Smooth muscle cell (in vitro differentiated cells): Measurements from ENCODE around the gene SELP. TPM values are rescaled to one million over a fixed set of nuclear protein-coding genes. Genes with fewer than 3 reads are reported as not detected.
"Not testable (repeated sequence)": the region's sequence is repeated elsewhere in the genome, so short reads cannot be mapped to it uniquely, and the experiment has no call there.

ENCODE experiments used
- DNase-seq: peaks from one replicate; lab custom pipeline; 2025; ENCODE audit not compliant: unreplicated experiment; lab: John Stamatoyannopoulos, UW
- H2AFZ ChIP-seq: fragments of 200-600 bp; sonication (generic); 2 replicates; pipeline ENCODE4 v1.6.0; 2016; ENCODE audit warnings: antibody characterized with exemption, low read depth, mild to moderate bottlenecking
- H3F3A ChIP-seq: fragments of 200-600 bp; sonication (generic); 2 replicates; pipeline ENCODE4 v1.6.0; 2017; ENCODE audit warnings: antibody characterized with exemption, low read depth
- H3K27ac ChIP-seq: fragments of 200-600 bp; sonication (generic); 2 replicates; pipeline ENCODE4 v1.5.1; 2016; ENCODE audit warnings: low read depth, mild to moderate bottlenecking
- H3K27me3 ChIP-seq: fragments of 200-600 bp; sonication (generic); 2 replicates; pipeline ENCODE4 v1.6.1; 2016; ENCODE audit warnings: low read depth, mild to moderate bottlenecking
- H3K36me3 ChIP-seq: fragments of 200-600 bp; sonication (generic); 2 replicates; pipeline ENCODE4 v1.5.1; 2016; ENCODE audit warnings: low read depth
- H3K4me1 ChIP-seq: fragments of 200-600 bp; sonication (generic); 2 replicates; pipeline ENCODE4 v1.5.1; 2016; ENCODE audit warnings: low read depth
- H3K4me2 ChIP-seq: fragments of 200-600 bp; sonication (generic); 2 replicates; pipeline ENCODE4 v1.6.0; 2016; ENCODE audit warnings: mild to moderate bottlenecking
- H3K4me3 ChIP-seq: fragments of 200-600 bp; sonication (generic); 2 replicates; pipeline ENCODE4 v1.5.1; 2016; ENCODE audit warnings: mild to moderate bottlenecking
- H3K79me2 ChIP-seq: fragments of 200-600 bp; sonication (generic); 2 replicates; pipeline ENCODE4 v1.6.0; 2016; ENCODE audit warnings: low read depth, mild to moderate bottlenecking
- H3K9ac ChIP-seq: fragments of 200-600 bp; sonication (generic); 2 replicates; pipeline ENCODE4 v1.6.0; 2016; ENCODE audit warnings: low read depth
- H3K9me3 ChIP-seq: fragments of 200-600 bp; sonication (generic); replicated peaks from 2 replicates; pipeline ENCODE4 v1.5.1; 2016; ENCODE audit warnings: low read depth
- H4K20me1 ChIP-seq: fragments of 200-600 bp; sonication (generic); 2 replicates; pipeline ENCODE4 v1.6.0; 2016; ENCODE audit warnings: low read depth
- CTCF ChIP-seq: fragments of 200-600 bp; sonication (generic); IDR thresholded peaks from 2 replicates; pipeline ENCODE4 v1.5.1; 2017; ENCODE audit warnings: borderline replicate concordance, mild to moderate bottlenecking, antibody characterized with exemption; ENCODE audit not compliant: insufficient read depth, poor library complexity, severe bottlenecking
- WGBS: methylation state at CpG from one replicate; pipeline ENCODE4 v1.1.7; 2016; ENCODE audit warnings: low lambda C conversion rate; 5-methylcytosine and 5-hydroxymethylcytosine counted together
- polyA plus RNA-seq: library from polyadenylated mRNA; unstranded; fragments of >200 nt; fragmentation: Nextera tagmentation; extraction: Ambion mirVana; gene quantifications from 2 replicates; pipeline ENCODE4 v1.2.1, GENCODE V29; 2016
- total RNA-seq: library from RNA; depleted of rRNA; stranded (reverse); fragments of >200 nt; gene quantifications from 2 replicates; pipeline ENCODE4 v1.2.3, GENCODE V29; 2014

SELP gene
- total and polyA plus RNA-seq, 2 experiments from 2014 or later: not detected

- not testable (repeated sequence) for H3K4me2 ChIP-seq, H3K4me3 ChIP-seq, H2AFZ ChIP-seq, DNase-seq, H3K4me1 ChIP-seq, H4K20me1 ChIP-seq, H3K9ac ChIP-seq, H3K27ac ChIP-seq, H3K36me3 ChIP-seq, H3F3A ChIP-seq, H3K9me3 ChIP-seq, H3K79me2 ChIP-seq, H3K27me3 ChIP-seq
- whole genome bisulfite sequencing: 97% methylated on average over 22 of the region's 28 CpGs
These were observed 38.0 kb upstream of the SELP start for GRCh38 chr1:169667699-169668596.

DNA sequence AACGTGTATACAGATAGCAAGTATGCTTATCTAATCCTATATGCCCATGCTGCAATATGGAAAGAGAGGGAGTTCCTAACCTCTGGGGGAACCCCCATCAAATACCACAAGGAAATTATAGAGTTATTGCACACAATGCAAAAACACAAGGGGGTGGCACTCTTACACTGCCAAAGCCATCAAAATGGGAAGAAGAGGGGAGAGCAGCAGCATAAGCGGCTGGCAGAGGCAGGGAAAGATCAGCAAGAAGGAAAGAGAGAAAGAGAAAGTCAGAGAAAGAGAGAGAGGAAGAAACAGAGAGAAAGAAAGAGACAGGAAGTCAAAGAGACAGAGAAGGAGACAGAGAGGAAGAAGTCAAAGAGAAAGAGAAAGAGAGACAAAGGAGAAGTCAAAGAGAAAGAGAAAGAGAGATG lies 37.3 kb upstream of the SELP start:
- 88% methylated on average over 2 of the region's 2 CpGs for WGBS
- H3K9me3 ChIP-seq, H3K9ac ChIP-seq, H3K4me2 ChIP-seq, H3K27me3 ChIP-seq, H3K4me1 ChIP-seq, H4K20me1 ChIP-seq, H3K79me2 ChIP-seq, H2AFZ ChIP-seq, H3K27ac ChIP-seq, H3K36me3 ChIP-seq, DNase-seq, H3K4me3 ChIP-seq, H3F3A ChIP-seq: not testable (repeated sequence)

GRCh38 chr1:169662680-169663079 lies 32.8 kb upstream of the SELP start:
- H3K36me3 ChIP-seq, H3K27ac ChIP-seq, H3F3A ChIP-seq, H3K4me3 ChIP-seq, H3K4me1 ChIP-seq, H4K20me1 ChIP-seq, H2AFZ ChIP-seq, H3K9ac ChIP-seq, H3K27me3 ChIP-seq, H3K4me2 ChIP-seq, DNase-seq, H3K79me2 ChIP-seq, H3K9me3 ChIP-seq: not testable (repeated sequence)
- 73% methylated on average over 8 of the region's 8 CpGs for WGBS

DNA sequence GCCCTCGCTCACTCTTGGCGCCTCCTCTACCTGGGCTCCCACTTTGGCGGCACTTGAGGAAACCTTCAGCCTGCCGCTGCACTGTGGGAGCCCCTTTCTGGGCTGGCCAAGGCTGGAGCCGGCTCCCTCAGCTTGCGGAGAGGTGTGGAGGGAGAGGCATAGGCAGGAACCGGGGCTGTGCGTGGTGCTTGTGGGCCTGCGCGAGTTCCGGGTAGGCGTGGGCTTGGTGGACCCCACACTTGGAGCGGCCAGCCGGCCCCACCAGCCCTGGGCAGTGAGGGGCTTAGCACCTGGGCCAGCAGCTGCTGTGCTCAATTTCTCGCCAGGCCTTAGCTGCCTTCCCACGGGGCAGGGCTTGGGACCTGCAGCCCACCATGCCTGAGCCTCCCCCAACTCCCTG lies 31.1 kb upstream of the SELP start:
- H2AFZ ChIP-seq, H4K20me1 ChIP-seq, H3K4me3 ChIP-seq, H3K4me1 ChIP-seq, H3K27ac ChIP-seq, H3K36me3 ChIP-seq, H3F3A ChIP-seq, DNase-seq, H3K9me3 ChIP-seq, H3K9ac ChIP-seq, H3K79me2 ChIP-seq, H3K4me2 ChIP-seq, H3K27me3 ChIP-seq: not testable (repeated sequence)
- WGBS: 91% methylated on average over 15 of the region's 16 CpGs

- H3K9ac ChIP-seq, H3K4me1 ChIP-seq, H3K9me3 ChIP-seq, H3K4me3 ChIP-seq, DNase-seq, H4K20me1 ChIP-seq, H3K4me2 ChIP-seq, H3K27me3 ChIP-seq, H3F3A ChIP-seq, H2AFZ ChIP-seq, H3K36me3 ChIP-seq, H3K79me2 ChIP-seq, H3K27ac ChIP-seq: not testable (repeated sequence)
These were observed 28.9 kb upstream of the SELP start for GRCh38 chr1:169658777-169659176.

GRCh38 chr1:169653873-169654272 lies 23.9 kb upstream of the SELP start:
- Histone ChIP-seq H3K4me3 (no peak overlapping the region), H3K9ac (no peak overlapping the region), H3F3A (no peaks in the 10 kb centered on the region), H3K27ac (no peak overlapping the region), H3K9me3 (no peaks in the 10 kb centered on the region), H3K4me1 (no peaks in the 10 kb centered on the region), H4K20me1 (no peaks in the 10 kb centered on the region), H3K27me3 (no peaks in the 10 kb centered on the region), H2AFZ (no peak overlapping the region), H3K79me2 (no peaks in the 10 kb centered on the region), H3K36me3 (no peaks in the 10 kb centered on the region), H3K4me2 (no peak overlapping the region)
- DNase-seq: no peak
- TF ChIP-seq CTCF: no peak
- WGBS: 93% methylated on average over 2 of the region's 2 CpGs
